Epithelial cell of prostate (primary cell): Measurements from ENCODE around the gene SLC2A9.
A peak's percentile ranks its signal among the peaks of the same experiment; 100 is the strongest.

Experiments used
- DNase-seq: peaks from one replicate; pipeline ENCODE4 v3.0.0-alpha.2; 2011; ENCODE audit warnings: low read depth, low spot score
- H3K27ac ChIP-seq: fragments of 450-650 bp; 2 replicates; pipeline ENCODE4 v1.5.1; 2017; ENCODE audit warnings: mild to moderate bottlenecking

Gene SLC2A9

GRCh38 chr4:9970399-9971011 lies 50.8 kb downstream of the SLC2A9 start:
- DNase-seq = no peak
- H3K27ac ChIP-seq = no peak overlapping the region

GRCh38 chr4:9969526-9970398 lies 51.5 kb downstream of the SLC2A9 start:
- no peak for DNase-seq
- no peak overlapping the region for H3K27ac ChIP-seq

DNA sequence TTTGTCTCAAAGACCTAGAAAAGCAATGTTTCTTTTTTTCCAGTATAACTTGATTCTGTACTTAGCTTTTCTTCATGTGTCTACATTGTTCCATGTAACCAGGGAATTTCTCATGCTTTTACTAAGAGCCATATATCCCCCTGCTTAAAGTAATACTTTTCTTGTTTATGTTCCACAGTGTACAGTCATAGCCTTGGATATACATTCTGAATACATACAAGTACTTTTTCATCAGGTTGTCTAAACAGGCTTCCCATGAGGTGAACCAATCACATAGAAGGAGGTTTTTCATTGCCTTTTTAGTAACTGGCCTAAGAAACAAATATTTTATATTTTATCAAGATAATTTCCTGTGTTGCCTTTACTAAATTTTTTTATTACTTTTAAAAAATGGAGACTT lies 52.8 kb downstream of the SLC2A9 start:
- no peak for DNase-seq
- H3K27ac ChIP-seq = no peak overlapping the region

GRCh38 chr4:9964879-9965278 lies 56.4 kb downstream of the SLC2A9 start:
- H3K27ac ChIP-seq = no peak overlapping the region

DNA sequence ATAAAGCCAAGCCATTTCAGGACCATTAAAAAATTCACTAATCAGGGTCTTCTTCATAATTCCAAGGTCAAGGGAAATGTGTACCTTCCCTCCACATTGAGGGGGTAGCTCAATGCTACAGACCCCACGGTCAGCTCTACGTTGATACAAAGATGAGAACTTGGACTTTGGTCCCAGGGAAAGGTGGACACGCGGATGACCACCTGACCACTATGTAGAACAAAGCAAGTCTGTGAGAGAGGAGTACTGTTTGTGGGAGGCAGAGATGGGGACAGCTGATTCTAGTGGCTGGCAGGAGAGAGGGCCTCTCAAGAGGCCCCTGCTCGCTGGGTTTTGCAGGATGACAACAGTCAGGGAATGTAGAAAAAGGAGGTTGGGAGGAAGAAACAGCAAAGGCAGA lies 58.0 kb downstream of the SLC2A9 start:
- no peak overlapping the region for H3K27ac ChIP-seq
- no peak for DNase-seq

More at GRCh38 chr4:9964879-9965278, 56.4 kb downstream of the SLC2A9 start:
- no peak for DNase-seq

- no peak for DNase-seq
- H3K27ac ChIP-seq = no peak overlapping the region
Measured at GRCh38 chr4:9962611-9963314, 58.5 kb downstream of the SLC2A9 start.

DNA sequence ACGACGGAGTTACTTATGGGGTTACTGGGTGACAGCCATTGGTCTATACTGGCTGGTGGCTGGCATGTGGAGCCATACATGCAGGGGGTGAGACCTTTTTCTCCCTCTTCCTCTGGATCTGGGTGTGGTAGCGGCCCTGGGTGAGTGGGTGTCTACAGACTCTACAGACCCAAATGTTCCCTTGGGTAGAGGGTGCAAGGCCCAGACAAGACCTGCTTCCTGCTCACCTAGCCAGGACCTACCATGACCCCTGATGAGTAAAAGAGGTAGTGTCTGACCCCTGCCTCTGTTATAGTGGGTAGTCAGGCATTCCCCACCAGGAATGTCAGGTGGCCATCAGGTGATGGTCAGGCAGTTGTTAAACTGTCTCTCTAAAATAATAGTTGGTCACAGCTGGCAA lies 66.8 kb downstream of the SLC2A9 start:
- DNase-seq = no peak
- H3K27ac ChIP-seq = no peak overlapping the region

- no peak for DNase-seq
- no peak overlapping the region for H3K27ac ChIP-seq
Measured at GRCh38 chr4:9953089-9953488, 68.2 kb downstream of the SLC2A9 start.

GRCh38 chr4:9952415-9952950 lies 68.8 kb downstream of the SLC2A9 start:
- no peak overlapping the region for H3K27ac ChIP-seq

GRCh38 chr4:9949573-9949972 lies 71.7 kb downstream of the SLC2A9 start:
- no peak overlapping the region for H3K27ac ChIP-seq
- DNase-seq = no peak

More at GRCh38 chr4:9952415-9952950, 68.8 kb downstream of the SLC2A9 start:
- no peak for DNase-seq

- no peak for DNase-seq
- no peak overlapping the region for H3K27ac ChIP-seq
Measured at GRCh38 chr4:9947168-9948062, 73.9 kb downstream of the SLC2A9 start.

DNA sequence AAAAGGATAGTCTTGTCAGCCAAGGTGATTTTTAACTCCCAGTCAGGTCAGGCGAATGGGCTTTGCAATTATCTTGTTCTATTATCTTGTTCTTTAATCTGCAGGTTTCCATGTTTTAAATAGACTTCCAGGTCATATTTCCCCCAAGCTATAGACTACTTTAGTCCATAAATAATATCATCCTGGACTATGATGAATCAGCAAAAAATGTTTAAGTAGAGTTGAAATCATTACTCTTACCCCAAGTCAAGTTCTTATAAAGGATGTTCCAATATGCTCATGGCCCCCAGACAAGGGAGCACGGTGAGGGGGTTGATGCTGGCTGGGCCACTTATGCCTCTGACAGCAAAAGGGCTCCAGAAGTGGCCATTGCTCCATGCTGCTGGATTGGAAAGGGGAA lies 75.1 kb downstream of the SLC2A9 start:
- no peak overlapping the region for H3K27ac ChIP-seq
- no peak for DNase-seq

DNA sequence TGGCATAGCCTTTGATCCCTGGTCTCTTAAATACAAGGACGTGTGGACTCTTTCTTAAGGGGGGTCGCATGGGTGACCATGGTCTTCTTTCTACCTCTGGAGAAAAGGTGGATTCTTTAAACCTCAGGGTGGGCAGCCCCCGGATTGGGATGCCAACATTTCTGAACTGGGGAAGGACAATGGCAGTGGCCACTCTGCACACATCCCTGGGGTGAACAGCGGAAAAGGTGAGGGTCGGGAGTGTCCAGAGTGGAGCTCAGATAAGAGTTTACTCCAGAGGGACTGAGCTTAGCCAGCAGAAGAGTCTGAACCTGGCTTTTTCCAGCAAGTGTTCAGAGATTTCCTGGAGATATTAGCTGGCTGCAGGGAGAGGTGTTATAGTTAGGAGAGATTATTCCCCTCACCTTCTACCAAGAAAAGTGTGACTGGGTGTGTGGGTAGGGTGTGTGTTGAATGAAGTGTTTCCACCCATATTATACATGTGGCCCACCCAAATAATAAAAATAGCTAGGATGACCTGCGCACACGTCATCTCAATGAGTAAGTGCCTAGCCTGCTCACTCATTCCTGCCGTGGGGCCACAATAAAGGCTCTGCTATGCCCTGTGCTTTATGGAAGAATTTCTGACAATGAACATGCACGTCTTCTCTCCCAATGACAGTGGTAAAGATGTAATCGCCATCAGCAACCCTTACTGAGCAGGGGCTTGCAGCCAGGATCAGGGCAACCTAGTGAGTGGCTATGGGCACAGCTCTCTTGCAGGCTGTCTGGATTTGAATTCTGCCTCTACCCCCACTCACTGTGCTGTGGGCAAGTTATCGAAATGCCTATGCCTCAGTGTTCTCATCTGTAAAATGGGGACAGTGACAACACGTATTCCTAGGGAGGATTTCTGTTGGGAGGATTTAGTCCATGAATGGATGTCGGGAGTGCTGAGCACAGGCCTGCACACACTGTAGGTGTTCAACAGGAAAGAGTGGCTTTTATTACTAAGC lies 76.6 kb downstream of the SLC2A9 start:
- H3K27ac ChIP-seq = peak overlapping the region; percentile 31
- DNase-seq = no peak

GRCh38 chr4:9943761-9944160 lies 77.5 kb downstream of the SLC2A9 start:
- no peak for DNase-seq
- H3K27ac ChIP-seq = no peak overlapping the region

GRCh38 chr4:9942921-9943600 lies 78.2 kb downstream of the SLC2A9 start:
- no peak overlapping the region for H3K27ac ChIP-seq
- DNase-seq = no peak

GRCh38 chr4:9942139-9942538 lies 79.2 kb downstream of the SLC2A9 start:
- no peak overlapping the region for H3K27ac ChIP-seq
- no peak for DNase-seq

GRCh38 chr4:9940041-9940440 lies 81.3 kb downstream of the SLC2A9 start:
- DNase-seq = no peak
- no peak overlapping the region for H3K27ac ChIP-seq

DNA sequence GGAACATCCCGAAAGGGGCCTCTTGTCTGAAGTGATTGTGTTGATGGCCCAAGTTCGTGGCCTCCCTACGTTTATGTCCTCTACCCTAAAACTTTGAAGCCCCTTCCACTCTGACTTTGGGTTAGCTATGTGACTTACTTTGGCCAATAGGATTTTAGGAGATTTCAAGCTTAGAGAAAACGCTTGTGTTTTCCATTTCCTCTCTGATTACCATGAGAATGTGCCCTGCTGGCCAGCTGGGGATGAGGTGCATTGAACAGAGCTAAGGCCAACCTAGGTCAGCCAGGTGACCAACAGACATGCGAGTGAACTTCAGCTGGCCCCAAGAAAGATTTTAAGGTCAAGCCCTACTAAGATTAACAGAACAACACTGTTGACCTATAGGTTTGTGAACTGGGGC lies 82.4 kb downstream of the SLC2A9 start:
- DNase-seq = no peak
- H3K27ac ChIP-seq = no peak overlapping the region
